SU-DHL-6 (cell line): ENCODE measurements around the gene ATRNL1.

Experiments
- H2AFZ ChIP-seq: fragments of 200-600 bp; sonication (generic); 2 replicates; pipeline ENCODE4 v1.6.1; 2014; ENCODE audit warnings: low read depth, mild to moderate bottlenecking, moderate library complexity, mixed read lengths, antibody characterized with exemption, low read length; ENCODE audit not compliant: severe bottlenecking
- H3F3A ChIP-seq: fragments of 200-600 bp; shearing (Covaris generic); 2 replicates; pipeline ENCODE4 v1.6.0; 2016; ENCODE audit warnings: antibody characterized with exemption, mild to moderate bottlenecking; ENCODE audit not compliant: insufficient read depth
- H3K27ac ChIP-seq: fragments of 200-600 bp; sonication (generic); 2 replicates; pipeline ENCODE4 v1.5.1; 2016; ENCODE audit warnings: low read depth, mild to moderate bottlenecking, low read length, moderate library complexity, mixed read lengths
- H3K27me3 ChIP-seq: fragments of 200-600 bp; sonication (generic), shearing (Covaris generic); 2 replicates; pipeline ENCODE4 v1.6.0; 2014; ENCODE audit warnings: mild to moderate bottlenecking, low read length
- H3K36me3 ChIP-seq: fragments of 200-600 bp; sonication (generic); 2 replicates; pipeline ENCODE4 v1.6.1; 2014; ENCODE audit warnings: mild to moderate bottlenecking, low read length, mixed read lengths
- H3K4me2 ChIP-seq: fragments of 300-600, 200-600 bp; shearing (Covaris generic), sonication (generic); 2 replicates; pipeline ENCODE4 v1.6.0; 2014; ENCODE audit warnings: low read length, low read depth, mild to moderate bottlenecking; ENCODE audit not compliant: poor library complexity, severe bottlenecking
- H3K4me3 ChIP-seq: fragments of 200-600 bp; sonication (generic); 2 replicates; pipeline ENCODE4 v1.5.1; 2014; ENCODE audit warnings: antibody characterized with exemption, low read length, mild to moderate bottlenecking, mixed read lengths; ENCODE audit not compliant: insufficient read depth, poor library complexity, severe bottlenecking
- H3K79me2 ChIP-seq: fragments of 200-600 bp; sonication (generic); 2 replicates; pipeline ENCODE4 v1.6.1; 2014; ENCODE audit warnings: mild to moderate bottlenecking, low read length, moderate library complexity; ENCODE audit not compliant: insufficient read depth
- H3K9ac ChIP-seq: fragments of 200-600 bp; sonication (generic); 2 replicates; pipeline ENCODE4 v1.7.0; 2014; ENCODE audit warnings: mild to moderate bottlenecking, low read length
- H3K9me2 ChIP-seq: fragments of 200-600 bp; sonication (generic); replicated peaks from 2 replicates; pipeline ENCODE4 v1.6.1; 2014; ENCODE audit warnings: low read length; ENCODE audit not compliant: insufficient read depth
- H3K9me3 ChIP-seq: fragments of 200-600 bp; sonication (generic); 2 replicates; pipeline ENCODE4 v1.6.1; 2014; ENCODE audit warnings: low read length, mixed read lengths; ENCODE audit not compliant: insufficient read depth
- H4K20me1 ChIP-seq: fragments of 200-600 bp; sonication (generic); 2 replicates; pipeline ENCODE4 v1.6.1; 2014; ENCODE audit warnings: low read depth, mild to moderate bottlenecking, antibody characterized with exemption, low read length, moderate library complexity, mixed read lengths
- CTCF ChIP-seq: fragments of 200-600 bp; sonication (generic); IDR thresholded peaks from one replicate; pipeline ENCODE4 v1.5.1; 2017; ENCODE audit warnings: antibody characterized with exemption, mild to moderate bottlenecking, low read length, moderate library complexity; ENCODE audit not compliant: insufficient read depth, poor library complexity, severe bottlenecking
- EZH2phosphoT487 ChIP-seq: fragments of 200-600 bp; sonication (generic), shearing (Covaris generic); conservative IDR thresholded peaks from 2 replicates; pipeline ENCODE4 v1.6.1; 2018; ENCODE audit warnings: mild to moderate bottlenecking, antibody characterized with exemption, low read length, moderate library complexity, mixed read lengths

Gene ATRNL1

GRCh38 chr10:115932099-115932498 is 838.9 kb downstream of the ATRNL1 start:
- Histone ChIP-seq H3K4me3 (no peak overlapping the region), H3K9ac (no peak overlapping the region), H3K27me3 (no peaks in the 10 kb centered on the region), H3F3A (no peaks in the 10 kb centered on the region), H3K79me2 (no peaks in the 10 kb centered on the region), H3K4me2 (no peak overlapping the region), H2AFZ (no peak overlapping the region), H3K36me3 (no peaks in the 10 kb centered on the region), H3K27ac (no peak overlapping the region), H3K9me2 (no peaks in the 10 kb centered on the region; the same call in 1 of the 2 replicates), H4K20me1 (no peaks in the 10 kb centered on the region), H3K9me3 (no peaks in the 10 kb centered on the region)
- no peak for TF ChIP-seq CTCF
- TF ChIP-seq EZH2phosphoT487: no peak

GRCh38 chr10:115933098-115933497 is 839.9 kb downstream of the ATRNL1 start:
- TF ChIP-seq EZH2phosphoT487: no peak
- TF ChIP-seq CTCF: no peak
- H3K79me2 ChIP-seq: no peaks in the 10 kb centered on the region
- H4K20me1 ChIP-seq: no peaks in the 10 kb centered on the region
- H3K9ac ChIP-seq: no peak overlapping the region
- H3K27ac ChIP-seq: no peak overlapping the region
- H3K36me3 ChIP-seq: no peaks in the 10 kb centered on the region
- H3K9me2 ChIP-seq: no peaks in the 10 kb centered on the region; the same call in 1 of the 2 replicates
- no peak overlapping the region for H2AFZ ChIP-seq
- no peaks in the 10 kb centered on the region for H3K9me3 ChIP-seq
- H3F3A ChIP-seq: no peaks in the 10 kb centered on the region
- H3K4me2 ChIP-seq: no peak overlapping the region
- no peak overlapping the region for H3K4me3 ChIP-seq
- H3K27me3 ChIP-seq: no peaks in the 10 kb centered on the region

GRCh38 chr10:115935731-115936130 is 842.6 kb downstream of the ATRNL1 start:
- Histone ChIP-seq H3K79me2 (no peaks in the 10 kb centered on the region), H3K27ac (no peak overlapping the region), H3K9me3 (no peaks in the 10 kb centered on the region), H3K36me3 (no peaks in the 10 kb centered on the region), H3F3A (no peaks in the 10 kb centered on the region), H3K27me3 (no peaks in the 10 kb centered on the region), H3K4me3 (no peak overlapping the region), H3K9ac (no peak overlapping the region), H3K4me2 (no peak overlapping the region), H4K20me1 (no peaks in the 10 kb centered on the region), H3K9me2 (no peaks in the 10 kb centered on the region), H2AFZ (no peak overlapping the region)
- no peak for TF ChIP-seq EZH2phosphoT487
- no peak for TF ChIP-seq CTCF
